Measurements from ENCODE around the gene JUND.

The JUND gene

DNA sequence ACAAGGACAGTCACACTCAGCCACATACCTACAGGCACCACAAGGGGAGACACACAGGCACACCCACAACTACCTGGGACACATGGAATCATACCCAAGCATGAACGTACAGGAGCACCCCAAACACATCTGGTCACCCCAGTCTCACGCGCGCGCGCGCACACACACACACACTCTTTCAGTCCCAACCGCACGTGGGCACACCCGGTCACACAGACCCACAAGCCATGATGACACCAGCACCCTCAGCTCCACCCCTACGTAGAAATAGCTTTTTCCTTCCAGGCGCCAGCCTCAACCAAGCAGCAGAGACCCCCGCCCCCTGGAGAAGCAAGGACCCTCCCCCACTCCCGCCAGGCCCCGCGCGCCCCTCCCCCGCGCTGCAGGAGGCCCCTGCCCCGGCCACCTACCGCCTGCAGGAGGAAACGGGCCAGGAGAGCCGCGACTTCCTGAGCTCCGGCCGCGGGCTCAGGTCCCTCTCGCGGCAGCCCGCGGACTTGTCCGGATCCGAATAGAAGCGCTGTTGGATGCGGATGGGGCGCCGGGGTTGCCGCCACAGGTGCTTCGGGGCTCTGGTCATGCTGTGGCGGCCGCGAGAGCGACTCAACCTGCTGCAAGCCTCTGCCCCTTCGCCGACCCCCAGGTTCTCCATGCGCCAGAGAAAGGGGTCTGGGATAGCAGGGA, 48.7 kb downstream of the JUND start:
- no peak for DNase-seq

DNA sequence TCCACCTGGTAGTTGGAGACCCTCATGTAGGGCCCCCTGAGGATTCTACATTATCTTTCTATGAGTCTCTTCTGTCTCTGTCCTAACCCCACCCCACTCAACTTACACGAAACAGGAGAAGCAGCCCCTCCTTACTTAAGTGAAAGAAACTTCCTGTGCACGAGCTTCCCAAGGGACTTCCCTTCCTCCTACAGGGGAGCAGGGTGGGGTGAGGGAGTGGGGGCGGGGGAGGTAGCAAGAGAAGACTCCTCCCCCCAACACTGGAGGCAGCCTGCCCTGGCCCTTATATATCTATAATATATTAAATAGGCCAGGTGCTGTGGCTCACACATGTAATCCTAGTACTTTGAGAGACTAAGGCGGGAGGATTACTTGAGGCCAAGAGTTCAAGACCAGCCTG, 49.6 kb downstream of the JUND start:
- DNase-seq, result no peak

DNA sequence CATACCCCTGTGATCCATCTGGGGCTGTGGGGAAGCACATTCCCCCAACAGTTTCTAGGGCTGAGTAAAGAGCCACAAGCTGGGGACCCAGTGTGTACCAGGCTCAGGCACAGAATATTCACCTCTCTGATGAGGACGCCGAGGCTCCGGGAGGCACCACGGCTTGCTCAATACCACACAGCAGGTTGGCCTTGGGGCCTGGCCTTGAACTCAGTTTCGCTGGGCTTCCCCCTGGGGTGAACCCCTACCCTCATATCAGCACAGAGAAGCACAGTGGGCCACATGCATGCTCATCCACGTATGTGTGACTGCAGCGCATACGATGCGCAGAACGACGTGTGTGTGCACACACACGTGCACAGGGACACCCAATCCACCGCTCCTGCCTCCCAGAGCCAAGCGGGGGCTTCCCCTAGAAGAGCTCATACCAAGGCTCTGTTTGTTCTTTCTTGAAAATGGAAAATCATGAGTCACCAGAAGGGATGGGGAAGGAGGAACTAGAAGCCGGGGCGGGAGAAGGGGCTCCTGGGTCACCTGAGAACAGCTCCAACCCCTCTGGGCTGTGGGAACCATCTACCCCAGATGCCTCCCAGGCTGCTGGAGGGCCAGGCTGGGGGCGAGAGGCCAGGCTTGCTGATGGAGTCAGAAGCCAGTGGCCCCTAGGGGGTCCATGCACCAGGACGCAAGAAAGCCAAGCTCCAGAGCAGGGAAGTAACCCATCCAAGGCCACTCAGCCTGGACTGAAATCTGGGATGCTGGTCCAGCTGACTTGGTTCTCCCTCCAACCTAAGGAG, 50.3 kb downstream of the JUND start:
- no peak for DNase-seq

- no peak for DNase-seq
These were observed 51.5 kb downstream of the JUND start for GRCh38 chr19:18229915-18230314.

All from fibroblast of skin of right biceps (primary cell).